Loucy (cell line): ENCODE data around the gene MNS1.
"Not testable (repeated sequence)": the region's sequence is repeated elsewhere in the genome, so short reads cannot be mapped to it uniquely, and the experiment has no call there.

ENCODE experiments used
- H2AFZ ChIP-seq: fragments of 200-600 bp; sonication (generic); 2 replicates; pipeline ENCODE4 v1.6.0; 2016; ENCODE audit warnings: antibody characterized with exemption, mild to moderate bottlenecking, low read length, moderate library complexity
- H3F3A ChIP-seq: fragments of 200-600 bp; 2 replicates; pipeline ENCODE4 v1.6.0; 2016; ENCODE audit warnings: antibody characterized with exemption, low read depth, mild to moderate bottlenecking
- H3K27me3 ChIP-seq: fragments of 200-600 bp; sonication (generic); 2 replicates; pipeline ENCODE4 v1.6.1; 2014; ENCODE audit warnings: low read length, mild to moderate bottlenecking; ENCODE audit not compliant: insufficient read depth, poor library complexity, severe bottlenecking
- H3K36me3 ChIP-seq: fragments of 200-600 bp; sonication (generic); 2 replicates; pipeline ENCODE4 v1.6.1; 2016; ENCODE audit warnings: low read length; ENCODE audit not compliant: insufficient read depth
- H3K4me1 ChIP-seq: fragments of 200-600 bp; sonication (generic); 2 replicates; pipeline ENCODE4 v1.5.1; 2014; ENCODE audit warnings: low read length, mild to moderate bottlenecking; ENCODE audit not compliant: insufficient read depth, poor library complexity, severe bottlenecking
- H3K4me2 ChIP-seq: fragments of 200-600 bp; sonication (generic); 2 replicates; pipeline ENCODE4 v1.6.0; 2014; ENCODE audit warnings: antibody characterized with exemption, low read length, low read depth, mild to moderate bottlenecking; ENCODE audit not compliant: poor library complexity, severe bottlenecking
- H3K4me3 ChIP-seq: fragments of 200-600 bp; sonication (generic); 2 replicates; pipeline ENCODE4 v1.5.1; 2014; ENCODE audit warnings: low read length, mild to moderate bottlenecking, mixed read lengths; ENCODE audit not compliant: poor library complexity, severe bottlenecking
- H3K79me2 ChIP-seq: fragments of 200-600 bp; sonication (generic); 2 replicates; pipeline ENCODE4 v1.6.1; 2014; ENCODE audit warnings: low read length; ENCODE audit not compliant: insufficient read depth
- H3K9ac ChIP-seq: fragments of 200-600 bp; sonication (generic); 2 replicates; pipeline ENCODE4 v1.6.0; 2014; ENCODE audit warnings: mild to moderate bottlenecking, low read depth, low read length, moderate library complexity; ENCODE audit not compliant: poor library complexity, severe bottlenecking
- H3K9me2 ChIP-seq: fragments of 200-600 bp; sonication (generic); replicated peaks from 2 replicates; pipeline ENCODE4 v1.6.1; 2016; ENCODE audit warnings: low read depth, low read length, mixed read lengths
- H3K9me3 ChIP-seq: fragments of 200-600 bp; sonication (generic); 2 replicates; pipeline ENCODE4 v1.6.1; 2014; ENCODE audit warnings: mild to moderate bottlenecking, antibody characterized with exemption, low read length, low read depth; ENCODE audit not compliant: insufficient read depth
- H4K20me1 ChIP-seq: fragments of 200-600 bp; sonication (generic); 2 replicates; pipeline ENCODE4 v1.6.0; 2014; ENCODE audit warnings: antibody characterized with exemption, low read length, mild to moderate bottlenecking; ENCODE audit not compliant: insufficient read depth, poor library complexity, severe bottlenecking
- CTCF ChIP-seq: fragments of 200-600 bp; sonication (generic); conservative IDR thresholded peaks from 2 replicates; pipeline ENCODE4 v1.5.1; 2014; ENCODE audit warnings: mild to moderate bottlenecking, antibody characterized with exemption, low read length
- EZH2phosphoT487 ChIP-seq: fragments of 200-600 bp; IDR thresholded peaks from 2 replicates; pipeline ENCODE4 v1.6.1; 2018; ENCODE audit warnings: antibody characterized with exemption, mild to moderate bottlenecking, moderate library complexity, borderline replicate concordance

Gene MNS1

DNA sequence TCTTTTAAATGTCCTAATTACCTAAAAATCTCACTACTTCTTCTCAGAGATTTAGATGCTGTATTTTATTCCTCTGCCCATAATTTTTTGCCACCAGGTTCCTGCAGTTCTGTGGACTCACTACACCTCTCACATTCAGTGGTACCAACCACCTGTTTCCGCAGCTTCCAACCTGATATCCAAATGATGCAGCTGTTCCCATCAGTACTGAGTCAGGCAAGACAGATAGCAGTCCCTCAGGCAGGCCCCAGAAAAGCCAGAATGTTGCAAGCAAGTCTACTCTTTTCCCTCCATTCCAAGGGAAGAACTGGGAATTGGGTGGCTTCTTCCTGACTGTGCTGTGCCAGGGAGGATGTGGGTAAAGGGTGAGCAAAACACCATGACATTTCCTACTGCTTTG is 39.0 kb downstream of the MNS1 start:
- no peaks in the 10 kb centered on the region for H3K27me3 ChIP-seq
- no peaks in the 10 kb centered on the region for H3F3A ChIP-seq
- H3K4me1 ChIP-seq: no peaks in the 10 kb centered on the region
- H2AFZ ChIP-seq: no peak overlapping the region
- H3K9ac ChIP-seq: no peak overlapping the region
- no peaks in the 10 kb centered on the region for H4K20me1 ChIP-seq
- H3K36me3 ChIP-seq: peaks cover 3% of the 10 kb centered on the region
- no peaks in the 10 kb centered on the region for H3K9me2 ChIP-seq
- H3K79me2 ChIP-seq: no peaks in the 10 kb centered on the region
- no peak overlapping the region for H3K4me2 ChIP-seq
- TF ChIP-seq CTCF: no peak
- TF ChIP-seq EZH2phosphoT487: no peak
- H3K9me3 ChIP-seq: no peaks in the 10 kb centered on the region
- H3K4me3 ChIP-seq: no peak overlapping the region

DNA sequence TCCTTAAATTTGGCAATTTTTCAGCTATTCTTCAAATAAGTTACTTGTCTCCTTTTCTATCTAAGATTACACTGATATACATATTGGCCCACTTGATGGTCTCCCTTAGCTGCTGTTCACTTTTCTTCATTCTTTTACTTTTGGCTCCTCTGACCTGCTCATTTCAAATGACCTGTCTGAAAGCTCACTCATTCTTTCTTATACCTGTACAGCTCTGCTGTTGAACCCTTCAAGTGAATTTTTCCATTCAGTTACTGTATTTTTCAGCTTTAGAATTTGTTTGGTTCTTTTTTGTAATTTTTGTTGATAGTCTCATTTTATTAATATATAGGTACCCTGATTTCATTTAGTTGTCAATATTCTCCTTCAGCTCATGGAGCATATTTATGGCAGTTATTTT is 39.7 kb downstream of the MNS1 start:
- no peaks in the 10 kb centered on the region for H3K4me1 ChIP-seq
- H2AFZ ChIP-seq: no peak overlapping the region
- no peaks in the 10 kb centered on the region for H3K9me2 ChIP-seq
- no peaks in the 10 kb centered on the region for H3F3A ChIP-seq
- H3K79me2 ChIP-seq: no peaks in the 10 kb centered on the region
- H3K4me2 ChIP-seq: no peak overlapping the region
- TF ChIP-seq EZH2phosphoT487: no peak
- TF ChIP-seq CTCF: no peak
- no peak overlapping the region for H3K9ac ChIP-seq
- no peaks in the 10 kb centered on the region for H3K27me3 ChIP-seq
- H3K36me3 ChIP-seq: peaks cover 3% of the 10 kb centered on the region
- H4K20me1 ChIP-seq: no peaks in the 10 kb centered on the region
- no peak overlapping the region for H3K4me3 ChIP-seq
- no peaks in the 10 kb centered on the region for H3K9me3 ChIP-seq

- H3F3A ChIP-seq, H3K36me3 ChIP-seq, H3K4me1 ChIP-seq, H4K20me1 ChIP-seq, H2AFZ ChIP-seq, H3K4me2 ChIP-seq, H3K9ac ChIP-seq, H3K79me2 ChIP-seq, H3K9me2 ChIP-seq, H3K9me3 ChIP-seq, H3K27me3 ChIP-seq, H3K4me3 ChIP-seq: not testable (repeated sequence)
Observed at GRCh38 chr15:56413114-56413733, 51.7 kb downstream of the MNS1 start.

DNA sequence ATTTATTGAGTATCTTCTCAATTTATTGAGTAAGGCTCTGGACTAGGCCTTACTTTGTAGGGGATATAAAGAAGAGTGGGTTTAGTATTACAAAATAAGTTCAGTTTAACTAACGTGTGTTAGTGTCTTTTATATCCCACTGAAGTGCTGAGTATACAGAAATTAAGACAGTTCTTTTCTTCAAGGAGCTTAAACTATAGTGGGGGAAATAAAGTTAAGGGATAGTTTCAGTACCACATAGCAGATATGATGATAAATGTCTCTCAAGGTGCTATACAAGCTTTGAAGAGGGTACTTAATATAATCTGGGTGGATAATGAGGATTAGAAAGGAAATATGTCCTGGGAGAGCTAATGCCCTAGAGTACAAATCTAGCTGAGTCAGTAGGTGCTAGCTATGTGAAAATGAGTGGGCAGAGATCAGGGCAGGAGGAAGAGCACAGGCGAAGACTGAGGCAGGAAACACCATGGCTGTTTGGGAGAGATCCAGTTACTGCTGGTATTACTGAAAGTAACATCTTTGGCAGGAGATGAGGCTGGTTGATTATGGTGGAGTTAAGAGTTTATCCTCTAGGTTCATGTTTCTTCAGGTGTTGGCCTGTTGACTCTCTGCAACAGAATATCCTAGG is 53.7 kb downstream of the MNS1 start:
- H3K27me3 ChIP-seq: no peaks in the 10 kb centered on the region
- no peaks in the 10 kb centered on the region for H3K9me3 ChIP-seq
- no peak overlapping the region for H3K4me3 ChIP-seq
- H3K4me2 ChIP-seq: no peak overlapping the region
- no peaks in the 10 kb centered on the region for H3K79me2 ChIP-seq
- TF ChIP-seq EZH2phosphoT487 (no peak), CTCF (no peak)
- no peaks in the 10 kb centered on the region; the same call in 1 of the 2 replicates for H3F3A ChIP-seq
- H3K9ac ChIP-seq: no peak overlapping the region
- H2AFZ ChIP-seq: no peak overlapping the region
- H3K9me2 ChIP-seq: no peaks in the 10 kb centered on the region
- H3K36me3 ChIP-seq: no peaks in the 10 kb centered on the region
- no peaks in the 10 kb centered on the region for H4K20me1 ChIP-seq
- no peaks in the 10 kb centered on the region for H3K4me1 ChIP-seq
